Upper lobe of left lung (tissue), 4 donors: ENCODE measurements around the gene RALGAPA2.

ENCODE experiments used
- CTCF ChIP-seq, 6 experiments: fragments of 450-650 bp in 4 of 6; fragments of 200-600 bp in 2 of 6; sonication (generic) in 2 of 6; IDR thresholded peaks; one replicate each; pipeline ENCODE4 v1.5.1; 2016 to 2019; ENCODE audit warnings: antibody characterized with exemption in 6 of 6
- EP300 ChIP-seq, 4 donors: sonication (generic); formaldehyde crosslinking; IDR thresholded peaks; one replicate each; pipeline ENCODE4 v1.5.1; 2017; ENCODE audit warnings: antibody characterized with exemption in 4 of 4, control low read depth in 2 of 4

DNA sequence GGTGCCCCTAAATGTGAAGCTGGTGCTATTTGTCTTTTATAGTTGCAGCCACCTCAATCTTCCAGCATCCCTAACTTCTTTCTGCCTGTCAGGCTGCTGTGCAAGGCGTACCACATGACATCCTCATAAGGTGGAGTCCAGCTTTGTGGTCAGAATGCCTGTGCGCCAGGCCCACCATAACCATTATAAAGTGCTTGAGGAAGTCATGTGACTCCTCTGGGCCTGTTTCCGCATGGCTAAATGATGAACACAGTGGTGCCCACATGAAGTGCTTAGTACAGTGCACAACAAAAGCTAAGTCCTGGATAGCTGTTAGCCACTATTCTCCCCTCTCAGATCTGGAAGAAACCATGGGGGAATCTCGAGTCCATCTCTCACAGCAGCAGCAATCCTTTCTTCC lies 268.9 kb downstream of the RALGAPA2 start:
- TF ChIP-seq EP300 (IDR thresholded peaks at IDR 0.05) (no peak), CTCF (IDR thresholded peaks at IDR 0.05) (no peak)
